GM12875 (cell line): ENCODE results near the gene NAV2.

Experiments
- H3K4me3 ChIP-seq: one replicate; pipeline ENCODE4 v1.5.1; 2011; ENCODE audit warnings: low read depth, low read length, control low read depth
- TF ChIP-seq, protein P1 (sequence below): IDR thresholded peaks from 2 replicates; pipeline ENCODE4 v1.5.1; 2011; ENCODE audit warnings: low read depth, mild to moderate bottlenecking, control low read depth, inconsistent platforms, low read length, moderate library complexity, borderline replicate concordance; ENCODE audit not compliant: insufficient read depth

Gene NAV2

GRCh38 chr11:19952116-19952605, 239.5 kb downstream of the NAV2 start:
- no peak overlapping the region for H3K4me3 ChIP-seq
- TF ChIP-seq, protein P1, sequence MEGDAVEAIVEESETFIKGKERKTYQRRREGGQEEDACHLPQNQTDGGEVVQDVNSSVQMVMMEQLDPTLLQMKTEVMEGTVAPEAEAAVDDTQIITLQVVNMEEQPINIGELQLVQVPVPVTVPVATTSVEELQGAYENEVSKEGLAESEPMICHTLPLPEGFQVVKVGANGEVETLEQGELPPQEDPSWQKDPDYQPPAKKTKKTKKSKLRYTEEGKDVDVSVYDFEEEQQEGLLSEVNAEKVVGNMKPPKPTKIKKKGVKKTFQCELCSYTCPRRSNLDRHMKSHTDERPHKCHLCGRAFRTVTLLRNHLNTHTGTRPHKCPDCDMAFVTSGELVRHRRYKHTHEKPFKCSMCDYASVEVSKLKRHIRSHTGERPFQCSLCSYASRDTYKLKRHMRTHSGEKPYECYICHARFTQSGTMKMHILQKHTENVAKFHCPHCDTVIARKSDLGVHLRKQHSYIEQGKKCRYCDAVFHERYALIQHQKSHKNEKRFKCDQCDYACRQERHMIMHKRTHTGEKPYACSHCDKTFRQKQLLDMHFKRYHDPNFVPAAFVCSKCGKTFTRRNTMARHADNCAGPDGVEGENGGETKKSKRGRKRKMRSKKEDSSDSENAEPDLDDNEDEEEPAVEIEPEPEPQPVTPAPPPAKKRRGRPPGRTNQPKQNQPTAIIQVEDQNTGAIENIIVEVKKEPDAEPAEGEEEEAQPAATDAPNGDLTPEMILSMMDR = no peak

- H3K4me3 ChIP-seq = no peak overlapping the region
- TF ChIP-seq, protein P1 = no peak
Measured at GRCh38 chr11:19952911-19953310, 240.3 kb downstream of the NAV2 start.

DNA sequence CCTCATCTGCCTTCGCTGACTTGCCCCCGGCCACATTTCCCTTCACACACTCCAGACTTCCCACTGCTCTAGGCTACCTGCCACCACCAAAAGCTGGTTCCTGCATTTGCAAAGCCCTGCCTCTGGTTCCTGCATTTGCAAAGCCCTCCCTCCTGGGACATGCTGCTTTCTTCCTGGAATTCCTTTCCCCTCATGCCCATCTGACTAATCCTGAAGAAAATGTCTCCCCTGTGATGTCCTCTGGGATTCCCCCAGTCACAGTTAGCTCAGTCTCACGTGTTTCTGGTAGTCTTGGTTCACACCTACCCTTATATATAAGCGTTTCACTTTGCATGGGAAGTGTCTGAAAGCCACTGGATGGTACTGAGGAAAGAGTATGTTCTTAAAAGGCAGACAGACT, 240.7 kb downstream of the NAV2 start:
- TF ChIP-seq, protein P1 = no peak
- H3K4me3 ChIP-seq = no peak overlapping the region

DNA sequence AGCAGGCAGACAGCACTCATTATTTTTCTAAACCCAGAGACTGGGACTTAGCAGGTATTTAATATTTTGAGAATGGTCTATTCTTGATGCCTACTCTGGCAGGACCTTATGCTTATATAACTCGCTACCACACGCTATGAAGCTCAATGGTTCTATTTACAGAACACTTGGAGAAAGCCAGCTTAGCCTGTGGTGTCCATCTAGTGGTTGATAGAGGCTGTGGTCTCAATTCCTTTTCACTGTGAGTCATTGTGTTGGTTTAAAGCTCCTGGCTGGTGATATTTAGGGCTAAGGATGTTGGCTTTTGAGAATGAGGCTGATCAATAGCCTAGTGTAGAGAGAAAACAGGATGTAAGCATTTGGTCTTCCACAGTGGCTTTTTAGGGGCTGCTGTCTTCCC, 241.3 kb downstream of the NAV2 start:
- TF ChIP-seq, protein P1 = no peak
- no peak overlapping the region for H3K4me3 ChIP-seq

GRCh38 chr11:19954899-19955298, 242.3 kb downstream of the NAV2 start:
- H3K4me3 ChIP-seq = no peak overlapping the region
- TF ChIP-seq, protein P1 = no peak

DNA sequence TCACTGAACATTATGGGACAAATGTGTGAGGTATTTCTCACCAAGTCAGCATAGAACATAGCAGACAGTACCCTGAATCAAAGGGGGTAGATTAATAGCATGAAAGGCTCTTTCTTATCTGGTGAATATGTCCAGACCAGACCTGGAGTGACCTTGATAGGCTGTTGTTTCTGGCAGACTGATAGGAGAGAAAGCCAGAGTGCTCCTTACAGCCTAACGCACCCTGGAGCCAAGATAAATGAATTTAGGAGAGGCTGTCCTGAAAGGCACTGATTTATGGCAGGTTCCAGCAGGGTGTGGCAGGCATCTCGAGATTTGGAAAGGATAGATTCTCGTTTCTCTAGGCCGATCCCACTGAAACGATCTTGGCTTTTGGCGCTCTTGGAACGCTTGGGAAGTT, 243.0 kb downstream of the NAV2 start:
- TF ChIP-seq, protein P1 = no peak
- no peak overlapping the region for H3K4me3 ChIP-seq

GRCh38 chr11:19956228-19956627, 243.6 kb downstream of the NAV2 start:
- TF ChIP-seq, protein P1 = no peak
- H3K4me3 ChIP-seq = no peak overlapping the region
